Ovary (tissue), 3 donors: ENCODE results near the gene THSD4.

ENCODE experiments used
- CTCF ChIP-seq, 3 donors: fragments of 450-650 bp in 2 of 3; fragments of 200-600 bp in 1 of 3; IDR thresholded peaks; one replicate each; pipeline versions ENCODE4 v1.5.1 to v1.8.0; 2016 to 2022; ENCODE audit warnings: antibody characterized with exemption in 3 of 3, mild to moderate bottlenecking in 1 of 3
- EP300 ChIP-seq: sonication (generic); formaldehyde crosslinking; IDR thresholded peaks from one replicate; pipeline ENCODE4 v1.6.1; 2017; ENCODE audit warnings: antibody characterized with exemption
- POLR2A ChIP-seq: fragments of 450-650 bp; IDR thresholded peaks from one replicate; pipeline ENCODE4 v1.6.1; 2017; ENCODE audit warnings: antibody characterized with exemption, mild to moderate bottlenecking, moderate library complexity
- donor health status: DM: no; HTN: no; CAD: no.

- TF ChIP-seq CTCF (IDR thresholded peaks at IDR 0.05), result no peak
- no peak for TF ChIP-seq POLR2A
- no peak for TF ChIP-seq EP300
These were observed 496.5 kb downstream of the THSD4 start for GRCh38 chr15:71611553-71612396.
